H9 (cell line): ENCODE results near the gene HMMR. TPM values are rescaled to one million over a fixed set of nuclear protein-coding genes. Genes with fewer than 3 reads are reported as not detected.

Experiments used
- DNase-seq: peaks from one replicate; pipeline ENCODE4 v3.0.0-alpha.2; 2017
- H2AFZ ChIP-seq: one replicate; pipeline ENCODE4 v1.6.1; 2013; ENCODE audit warnings: mild to moderate bottlenecking, low read length, control low read depth, moderate library complexity
- H2AK5ac ChIP-seq: 2 replicates; pipeline ENCODE4 v1.6.1; 2013; ENCODE audit warnings: low read length, control low read depth, mixed read lengths; ENCODE audit not compliant: insufficient read length
- H2BK120ac ChIP-seq: one replicate; pipeline ENCODE4 v1.6.1; 2013; ENCODE audit warnings: low read depth, mild to moderate bottlenecking, low read length, control low read depth, inconsistent platforms; ENCODE audit not compliant: poor library complexity, severe bottlenecking
- H2BK12ac ChIP-seq: 2 replicates; pipeline ENCODE4 v1.6.1; 2013; ENCODE audit warnings: low read length, control low read depth, mixed read lengths, low read depth; ENCODE audit not compliant: insufficient read length
- H2BK15ac ChIP-seq: 2 replicates; pipeline ENCODE4 v1.6.1; 2013; ENCODE audit warnings: low read depth, low read length, control low read depth
- H2BK20ac ChIP-seq: one replicate; pipeline ENCODE4 v1.6.1; 2013; ENCODE audit warnings: low read depth, mild to moderate bottlenecking, low read length, control low read depth, inconsistent platforms; ENCODE audit not compliant: poor library complexity, severe bottlenecking
- H2BK5ac ChIP-seq: 2 replicates; pipeline ENCODE4 v1.6.1; 2013; ENCODE audit warnings: low read length, control low read depth, mixed read lengths; ENCODE audit not compliant: insufficient read length
- H3K14ac ChIP-seq: 2 replicates; pipeline ENCODE4 v1.6.1; 2013; ENCODE audit warnings: low read length, control low read depth; ENCODE audit not compliant: insufficient read depth
- H3K18ac ChIP-seq: 2 replicates; pipeline ENCODE4 v1.6.1; 2013; ENCODE audit warnings: low read depth, mild to moderate bottlenecking, mixed read lengths, low read length, control low read depth; ENCODE audit not compliant: insufficient read length
- H3K23ac ChIP-seq: 2 replicates; pipeline ENCODE4 v1.6.1; 2013; ENCODE audit warnings: low read length, control low read depth, mixed read lengths, low read depth; ENCODE audit not compliant: insufficient read length
- H3K23me2 ChIP-seq: 2 replicates; pipeline ENCODE4 v1.6.1; 2013; ENCODE audit warnings: low read depth, mild to moderate bottlenecking, mixed read lengths, low read length, control low read depth; ENCODE audit not compliant: insufficient read length, poor library complexity, severe bottlenecking
- H3K27ac ChIP-seq: 2 replicates; pipeline ENCODE4 v1.5.1; 2013; ENCODE audit warnings: low read length, control low read depth, mixed read lengths, low read depth; ENCODE audit not compliant: insufficient read length
- H3K27me3 ChIP-seq: 2 replicates; pipeline ENCODE4 v1.6.1; 2013; ENCODE audit warnings: low read length, control low read depth, inconsistent platforms; ENCODE audit not compliant: insufficient read depth
- H3K4ac ChIP-seq: 2 replicates; pipeline ENCODE4 v1.6.1; 2013; ENCODE audit warnings: low read depth, mild to moderate bottlenecking, control low read depth, inconsistent platforms, low read length, moderate library complexity
- H3K4me1 ChIP-seq: 2 replicates; pipeline ENCODE4 v1.6.1; 2013; ENCODE audit warnings: low read length, control low read depth, inconsistent platforms; ENCODE audit not compliant: insufficient read depth
- H3K4me2 ChIP-seq: 2 replicates; pipeline ENCODE4 v1.6.1; 2013; ENCODE audit warnings: low read length, control low read depth, mixed read lengths; ENCODE audit not compliant: insufficient read length, insufficient read depth
- H3K56ac ChIP-seq: 2 replicates; pipeline ENCODE4 v1.6.1; 2013; ENCODE audit warnings: low read depth, mild to moderate bottlenecking, mixed read lengths, low read length, control low read depth; ENCODE audit not compliant: insufficient read length
- H3K79me1 ChIP-seq: 2 replicates; pipeline ENCODE4 v1.6.1; 2013; ENCODE audit warnings: low read depth, mild to moderate bottlenecking, moderate library complexity, low read length, control low read depth, inconsistent platforms; ENCODE audit not compliant: insufficient read depth, poor library complexity, severe bottlenecking
- H3K79me2 ChIP-seq: 2 replicates; pipeline ENCODE4 v1.6.1; 2013; ENCODE audit warnings: low read length, control low read depth, inconsistent platforms; ENCODE audit not compliant: insufficient read depth
- H3K9ac ChIP-seq: 2 replicates; pipeline ENCODE4 v1.6.1; 2013; ENCODE audit warnings: low read length, control low read depth, mixed read lengths; ENCODE audit not compliant: insufficient read length; ENCODE audit errors: extremely low read depth
- H3K9me3 ChIP-seq: one replicate; pipeline ENCODE4 v1.6.1; 2013; ENCODE audit warnings: low read depth, low read length, inconsistent platforms; ENCODE audit not compliant: control insufficient read depth
- H3T11ph ChIP-seq: one replicate; pipeline ENCODE4 v1.6.1; 2013; ENCODE audit warnings: mild to moderate bottlenecking, low read length, control low read depth, inconsistent platforms
- H4K20me1 ChIP-seq: one replicate; pipeline ENCODE4 v1.6.1; 2013; ENCODE audit not compliant: control insufficient read depth, insufficient read length, insufficient read depth
- H4K5ac ChIP-seq: 2 replicates; pipeline ENCODE4 v1.6.1; 2013; ENCODE audit warnings: low read depth, mild to moderate bottlenecking, mixed read lengths, low read length, control low read depth; ENCODE audit not compliant: insufficient read length
- H4K8ac ChIP-seq: replicated peaks from 2 replicates; pipeline ENCODE4 v1.6.1; 2013; ENCODE audit warnings: low read length, control low read depth, mixed read lengths, low read depth; ENCODE audit not compliant: insufficient read length
- H4K91ac ChIP-seq: 2 replicates; pipeline ENCODE4 v1.6.1; 2013; ENCODE audit warnings: low read depth, mild to moderate bottlenecking, moderate library complexity, mixed read lengths, low read length, control low read depth; ENCODE audit not compliant: insufficient read length
- H3K27ac Mint-ChIP-seq, 3 experiments: 2 replicates in 2 of 3; 3 replicates in 1 of 3; pipeline ENCODE4 v1.8.0; 2020 to 2021; ENCODE audit warnings: mixed read lengths in 3 of 3, mild to moderate bottlenecking in 1 of 3, moderate library complexity in 1 of 3
- H3K27me3 Mint-ChIP-seq: 2 replicates; pipeline ENCODE4 v1.8.0; 2021; ENCODE audit warnings: low read depth, mild to moderate bottlenecking, moderate library complexity, mixed read lengths
- H3K36me3 Mint-ChIP-seq, 3 experiments: 2 replicates in 2 of 3; 3 replicates in 1 of 3; pipeline ENCODE4 v1.8.0; 2020 to 2021; ENCODE audit warnings: low read depth in 3 of 3, mixed read lengths in 3 of 3; ENCODE audit not compliant: insufficient read depth in 1 of 3
- H3K4me1 Mint-ChIP-seq, 2 experiments: 2 replicates each; pipeline ENCODE4 v1.8.0; 2020; ENCODE audit warnings: mixed read lengths in 2 of 2
- H3K4me3 Mint-ChIP-seq, 2 experiments: 2 replicates in 1 of 2; 3 replicates in 1 of 2; pipeline ENCODE4 v1.8.0; 2020 to 2021; ENCODE audit warnings: mild to moderate bottlenecking in 2 of 2, mixed read lengths in 2 of 2, moderate library complexity in 1 of 2
- H3K9me3 Mint-ChIP-seq, 2 experiments: 2 replicates in 1 of 2; 3 replicates in 1 of 2; pipeline ENCODE4 v1.8.0; 2020; ENCODE audit warnings: mild to moderate bottlenecking in 2 of 2, mixed read lengths in 2 of 2, moderate library complexity in 1 of 2
- CTCF ChIP-seq: fragments of 200-600 bp; sonication (generic); conservative IDR thresholded peaks from 3 replicates; pipeline ENCODE4 v1.8.0; 2021; ENCODE audit warnings: antibody characterized with exemption, mild to moderate bottlenecking
- WGBS: extraction: QIAGEN DNeasy Blood & Tissue Kit; methylation state at CpG from one replicate; pipeline ENCODE4 v1.1.7; 2013; ENCODE audit warnings: missing lambda C conversion rate, low lambda C conversion rate, mixed read lengths; ENCODE audit not compliant: insufficient read length; ENCODE audit errors: extremely low coverage; 5-methylcytosine and 5-hydroxymethylcytosine counted together
- total RNA-seq: library from RNA; stranded (reverse); gene quantifications from 2 replicates; pipeline ENCODE4 v1.2.1, GENCODE V29; 2021

The HMMR gene
- total RNA-seq, 1 experiment from 2014 or later: 36.2 TPM

GRCh38 chr5:163459819-163460561 lies 442 bp upstream of the HMMR start, which contains the start of gene NUDCD2:
Gene NUDCD2 (minus strand): TSS chr5:163460102. CDS start chr5:163460050, 52 bp downstream.
- no peak within 1 kb of the TSS for H4K8ac ChIP-seq
- peak within 1 kb of the TSS; percentile 79; the same call in 1 of the 2 replicates for H3K4ac ChIP-seq
- peak within 1 kb of the TSS; percentile 93 for H3K4me2 ChIP-seq
- peak within 1 kb of the TSS; percentile 37 for H3K23ac ChIP-seq
- peak within 1 kb of the TSS; percentile 87 for H4K5ac ChIP-seq
- Mint-ChIP-seq H3K4me1 (peaks cover 11 to 25% of the 10 kb centered on the region in 2 experiments), H3K27me3 (peaks cover 3% of the 10 kb centered on the region; the same call in 1 of the 2 replicates), H3K36me3 (peaks cover 26 to 45% (median 33%) of the 10 kb centered on the region in 3 experiments), H3K27ac (peak within 1 kb of the TSS; percentile 99 to 100 (median 100)), H3K9me3 (no peaks in the 10 kb centered on the region), H3K4me3 (peak within 1 kb of the TSS; percentile 93 to 99)
- peak; percentile 99 for DNase-seq
- H2AK5ac ChIP-seq: no peak within 1 kb of the TSS
- no peaks in the 10 kb centered on the region for H3K9me3 ChIP-seq
- H3K4me1 ChIP-seq: no peaks in the 10 kb centered on the region
- H3T11ph ChIP-seq: peak within 1 kb of the TSS; percentile 40
- no peak within 1 kb of the TSS for H4K91ac ChIP-seq
- peak within 1 kb of the TSS; percentile 99 for H3K9ac ChIP-seq
- H3K14ac ChIP-seq: peak within 1 kb of the TSS; percentile 86
- no peak within 1 kb of the TSS for H2BK20ac ChIP-seq
- peak; percentile 32; the same call in 2 of the 3 replicates for TF ChIP-seq CTCF
- no peaks in the 10 kb centered on the region; the same call in 1 of the 2 replicates for H3K27me3 ChIP-seq
- WGBS: no CpG with 5 or more reads among the region's 59 CpGs
- H3K79me2 ChIP-seq: no peaks in the 10 kb centered on the region; the same call in 1 of the 2 replicates
- no peak within 1 kb of the TSS for H2BK15ac ChIP-seq
- H2BK12ac ChIP-seq: peak within 1 kb of the TSS; percentile 45
- H3K56ac ChIP-seq: peak within 1 kb of the TSS; percentile 98
- peak within 1 kb of the TSS; percentile 91 for H3K18ac ChIP-seq
- H2AFZ ChIP-seq: no peak within 1 kb of the TSS
- peak within 1 kb of the TSS; percentile 66 for H2BK5ac ChIP-seq
- peak within 1 kb of the TSS; percentile 98 for H3K27ac ChIP-seq
- no peak within 1 kb of the TSS for H2BK120ac ChIP-seq
- H3K79me1 ChIP-seq: peaks cover 4% of the 10 kb centered on the region
- H3K23me2 ChIP-seq: peaks cover 4% of the 10 kb centered on the region
- no peaks in the 10 kb centered on the region for H4K20me1 ChIP-seq
